ENCODE measurements around the gene ACSBG1. TPM values are rescaled to one million over a fixed set of nuclear protein-coding genes. Genes with fewer than 3 reads are reported as not detected.

The ACSBG1 gene
- total RNA-seq, 1 donor from 2014 or later = not detected

DNA sequence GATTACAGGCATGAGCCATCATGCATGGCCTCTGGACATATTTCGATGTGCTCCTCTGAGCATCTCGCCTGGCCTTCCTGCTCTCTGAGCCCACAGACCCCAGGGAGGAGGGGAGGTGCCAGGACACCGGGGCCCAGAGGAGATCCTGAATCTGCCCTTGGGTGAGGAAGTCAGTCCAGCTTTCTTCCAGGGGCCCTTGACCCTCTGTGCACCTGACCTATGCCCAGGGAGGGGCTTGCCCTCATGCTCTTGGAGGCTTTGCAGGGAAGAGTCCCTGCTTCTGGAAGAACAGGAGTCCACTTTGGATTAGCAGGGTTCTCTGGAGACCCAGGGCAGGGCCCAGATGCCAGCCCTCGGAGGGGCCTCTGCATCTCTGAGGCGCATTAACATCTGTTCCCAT is 1.4 kb downstream of the ACSBG1 start:
- H3K4me1 ChIP-seq = no peaks in the 10 kb centered on the region
- H3K27me3 ChIP-seq = no peaks in the 10 kb centered on the region
- no peaks in the 10 kb centered on the region for H3K9me3 ChIP-seq
- no peak for DNase-seq (ENCODE audit: low spot score in 2 of 2)
- no peak overlapping the region for H3K4me3 ChIP-seq
- no peak overlapping the region for H3K27ac ChIP-seq
- no peaks in the 10 kb centered on the region for H3K36me3 ChIP-seq
- intact Hi-C loops (cut with DNase I) = no loop called here
- TF ChIP-seq, protein P1, sequence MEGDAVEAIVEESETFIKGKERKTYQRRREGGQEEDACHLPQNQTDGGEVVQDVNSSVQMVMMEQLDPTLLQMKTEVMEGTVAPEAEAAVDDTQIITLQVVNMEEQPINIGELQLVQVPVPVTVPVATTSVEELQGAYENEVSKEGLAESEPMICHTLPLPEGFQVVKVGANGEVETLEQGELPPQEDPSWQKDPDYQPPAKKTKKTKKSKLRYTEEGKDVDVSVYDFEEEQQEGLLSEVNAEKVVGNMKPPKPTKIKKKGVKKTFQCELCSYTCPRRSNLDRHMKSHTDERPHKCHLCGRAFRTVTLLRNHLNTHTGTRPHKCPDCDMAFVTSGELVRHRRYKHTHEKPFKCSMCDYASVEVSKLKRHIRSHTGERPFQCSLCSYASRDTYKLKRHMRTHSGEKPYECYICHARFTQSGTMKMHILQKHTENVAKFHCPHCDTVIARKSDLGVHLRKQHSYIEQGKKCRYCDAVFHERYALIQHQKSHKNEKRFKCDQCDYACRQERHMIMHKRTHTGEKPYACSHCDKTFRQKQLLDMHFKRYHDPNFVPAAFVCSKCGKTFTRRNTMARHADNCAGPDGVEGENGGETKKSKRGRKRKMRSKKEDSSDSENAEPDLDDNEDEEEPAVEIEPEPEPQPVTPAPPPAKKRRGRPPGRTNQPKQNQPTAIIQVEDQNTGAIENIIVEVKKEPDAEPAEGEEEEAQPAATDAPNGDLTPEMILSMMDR (IDR thresholded peaks at IDR 0.05) = no peak

DNA sequence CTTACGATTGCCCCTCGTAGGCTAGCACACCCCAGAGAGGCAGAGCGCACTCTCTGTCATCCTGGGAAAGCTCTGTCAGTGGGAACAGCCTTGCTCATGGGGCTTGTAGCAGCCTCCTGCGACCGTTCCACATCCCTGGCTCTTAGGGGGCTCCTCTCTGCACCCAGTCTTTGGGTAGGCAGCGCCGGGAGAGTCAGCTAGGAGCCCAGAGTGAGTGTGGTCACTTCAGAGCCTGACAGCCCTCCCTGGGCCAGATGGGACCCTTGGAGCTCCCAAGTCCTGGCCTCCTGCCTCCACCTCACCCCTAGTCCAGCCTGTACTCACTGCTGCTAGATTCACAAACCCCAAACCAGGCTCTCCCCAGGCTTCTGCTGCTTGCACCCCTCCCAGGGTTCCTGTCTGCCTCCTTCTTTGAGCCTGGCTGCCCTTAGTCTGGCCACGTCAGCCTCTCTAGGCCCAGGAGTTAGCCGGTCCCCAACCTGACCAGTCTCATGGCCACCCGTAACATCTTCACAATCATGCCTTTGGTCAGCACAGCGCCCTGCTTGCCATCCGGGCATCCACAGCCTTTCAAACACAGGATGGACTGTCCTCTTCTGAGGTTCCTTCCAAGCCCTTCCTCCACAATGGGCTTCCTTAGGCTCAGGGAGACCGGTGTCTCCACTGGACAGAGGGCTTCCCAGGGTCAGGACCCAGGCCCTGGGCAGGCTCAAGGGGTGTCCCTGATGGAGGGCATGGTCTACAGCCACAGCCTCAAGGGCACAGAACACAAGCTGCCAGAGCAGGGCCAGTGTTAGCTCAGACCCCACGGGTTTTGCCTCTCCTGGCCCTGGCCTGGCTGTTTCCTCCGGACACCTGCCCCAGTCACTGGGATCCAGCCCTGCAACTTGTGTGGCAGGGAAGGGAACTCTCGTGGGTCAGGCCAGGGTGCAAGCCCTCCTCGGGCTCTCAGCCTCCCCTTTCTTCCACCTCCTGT is 4.6 kb downstream of the ACSBG1 start:
- no peak overlapping the region for H3K27ac ChIP-seq
- no peak for DNase-seq (ENCODE audit: low spot score in 2 of 2)
- no peaks in the 10 kb centered on the region for H3K9me3 ChIP-seq
- no peak overlapping the region for H3K4me3 ChIP-seq
- intact Hi-C loops (cut with DNase I) = no loop called here
- H3K4me1 ChIP-seq = no peaks in the 10 kb centered on the region
- no peaks in the 10 kb centered on the region for H3K27me3 ChIP-seq
- TF ChIP-seq, protein P1 (IDR thresholded peaks at IDR 0.05) = no peak
- no peaks in the 10 kb centered on the region for H3K36me3 ChIP-seq

DNA sequence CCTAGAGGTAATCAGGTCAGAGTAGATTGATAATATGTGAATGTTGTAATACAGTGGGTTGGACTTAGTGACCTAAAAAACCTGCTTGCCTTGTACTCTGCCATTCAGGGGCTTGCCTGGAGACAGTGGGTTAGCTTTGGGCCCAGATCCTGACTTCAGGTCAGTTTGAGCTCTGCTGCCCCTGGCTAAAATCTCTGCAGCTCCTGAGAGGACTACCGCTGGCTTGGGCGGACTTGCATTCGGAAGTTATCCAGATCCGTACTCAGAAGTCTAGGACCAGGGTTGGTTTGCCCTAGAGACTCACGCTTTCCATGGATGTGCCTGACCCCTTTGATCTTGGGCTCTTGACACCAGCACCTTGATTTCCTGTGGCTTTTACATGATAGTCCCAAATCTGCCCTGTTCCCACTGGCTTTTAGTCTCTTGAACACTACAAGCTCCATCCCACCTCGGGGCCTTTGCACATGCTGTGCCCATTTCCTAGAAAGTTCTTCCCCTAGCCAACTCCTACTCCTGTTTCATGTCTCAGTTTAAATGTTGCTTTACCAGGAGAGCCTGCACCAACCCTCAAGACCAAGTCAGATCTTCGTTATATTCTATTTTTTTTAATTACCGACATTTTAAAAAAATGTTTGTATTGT is 5.9 kb downstream of the ACSBG1 start:
- Histone ChIP-seq H3K4me1 (no peaks in the 10 kb centered on the region), H3K9me3 (no peaks in the 10 kb centered on the region), H3K27ac (no peak overlapping the region), H3K4me3 (no peak overlapping the region), H3K36me3 (no peaks in the 10 kb centered on the region), H3K27me3 (no peaks in the 10 kb centered on the region)
- DNase-seq (ENCODE audit: low spot score in 2 of 2) = no peak
- intact Hi-C loops (cut with DNase I) = no loop called here
- TF ChIP-seq, protein P1 (IDR thresholded peaks at IDR 0.05) = no peak

DNA sequence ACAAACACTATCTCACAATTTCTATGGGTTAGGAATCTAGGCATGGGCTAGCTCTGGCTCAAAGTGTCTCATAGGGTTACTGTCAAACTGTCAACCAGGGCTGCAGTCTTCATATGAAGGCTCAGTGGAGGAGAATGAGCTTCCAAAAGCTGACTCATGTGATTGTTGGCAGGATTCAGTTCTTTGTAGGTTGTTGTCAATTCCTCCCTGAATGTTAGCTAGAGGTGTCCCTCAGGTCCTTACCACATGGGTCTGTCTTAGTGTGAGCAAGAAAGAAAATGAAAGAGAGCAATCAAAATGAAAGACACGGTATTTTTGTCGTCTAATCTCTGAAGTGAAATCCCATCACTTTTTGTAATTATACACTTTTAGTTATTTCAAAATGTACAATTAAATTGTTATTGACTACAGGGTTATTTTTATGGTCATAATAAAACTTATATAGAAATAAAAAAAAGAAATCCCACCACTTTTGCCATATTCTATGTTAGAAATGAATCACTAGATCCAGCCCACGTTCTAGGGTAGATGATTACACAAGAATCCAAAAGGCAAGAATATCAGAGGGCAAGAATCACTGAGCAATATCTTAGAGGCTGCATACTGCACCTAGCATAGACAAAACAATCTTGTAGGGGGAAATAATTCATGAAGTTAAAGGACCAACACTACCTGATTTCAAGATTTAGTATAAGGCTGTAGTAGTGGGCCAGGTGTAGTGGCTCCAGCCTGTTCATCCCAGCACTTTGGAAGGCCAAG is 8.4 kb downstream of the ACSBG1 start:
- Histone ChIP-seq H3K4me3 (no peak overlapping the region), H3K27me3 (no peaks in the 10 kb centered on the region), H3K27ac (no peak overlapping the region), H3K36me3 (no peaks in the 10 kb centered on the region), H3K9me3 (no peaks in the 10 kb centered on the region), H3K4me1 (no peaks in the 10 kb centered on the region)
- intact Hi-C loops (cut with DNase I) = no loop called here
- no peak for DNase-seq (ENCODE audit: low spot score in 2 of 2)
- TF ChIP-seq, protein P1 (IDR thresholded peaks at IDR 0.05) = no peak

DNA sequence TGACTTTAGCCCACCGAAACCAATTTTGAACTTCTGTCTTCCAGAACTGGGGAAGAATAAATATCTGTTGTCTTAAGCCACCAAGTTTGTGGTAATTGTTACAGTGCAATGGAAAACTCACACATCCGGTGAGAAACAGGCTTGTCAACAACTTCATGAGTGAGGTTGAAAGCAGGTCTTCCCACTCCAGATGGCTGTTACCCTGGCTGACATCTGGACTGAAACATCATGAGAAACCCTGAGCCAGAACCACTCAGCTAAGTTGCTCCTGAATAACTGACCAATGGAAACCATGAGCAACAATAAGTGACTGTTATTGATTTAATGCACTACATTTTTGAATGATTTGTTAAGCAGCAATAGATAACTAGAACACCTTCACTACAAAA is 10.3 kb downstream of the ACSBG1 start:
- no peak for DNase-seq (ENCODE audit: low spot score in 2 of 2)
- Histone ChIP-seq H3K4me1 (no peaks in the 10 kb centered on the region), H3K27me3 (no peaks in the 10 kb centered on the region), H3K9me3 (no peaks in the 10 kb centered on the region), H3K4me3 (no peak overlapping the region), H3K27ac (no peak overlapping the region), H3K36me3 (no peaks in the 10 kb centered on the region)
- TF ChIP-seq, protein P1 (IDR thresholded peaks at IDR 0.05) = no peak
- intact Hi-C loops (cut with DNase I) = no loop called here
